ENCODE results near the gene ALK. TPM values are rescaled to one million over a fixed set of nuclear protein-coding genes. Genes with fewer than 3 reads are reported as not detected.

ALK gene
- total and polyA plus RNA-seq, 2 experiments from 2014 or later: 0.35 TPM; not detected in 1

- DNase-seq (ENCODE audit: low spot score) (no peak), ATAC-seq (no peak)
- Mint-ChIP-seq H3K9me3 (no peaks in the 10 kb centered on the region; the same call in 2 of the 3 replicates), H3K4me3 (no peak overlapping the region), H3K27ac (no peak overlapping the region), H3K4me1 (no peaks in the 10 kb centered on the region), H3K36me3 (ENCODE audit: low read depth) (no peaks in the 10 kb centered on the region), H3K27me3 (ENCODE audit: insufficient read depth, low read depth, poor library complexity) (no peaks in the 10 kb centered on the region)
- H3K79me2 ChIP-seq (replicated peaks; ENCODE audit: insufficient read depth): no peaks in the 10 kb centered on the region
- no peaks in the 10 kb centered on the region for H3K36me3 ChIP-seq (ENCODE audit: insufficient read depth)
- H4K20me1 ChIP-seq (replicated peaks; ENCODE audit: insufficient read depth): no peaks in the 10 kb centered on the region
- no peak overlapping the region for H2AFZ ChIP-seq
- no peaks in the 10 kb centered on the region for H3K4me1 ChIP-seq (ENCODE audit: insufficient read depth)
- no peaks in the 10 kb centered on the region for H3K27me3 ChIP-seq (ENCODE audit: insufficient read depth)
- H3K9me2 ChIP-seq (ENCODE audit: insufficient read depth): no peaks in the 10 kb centered on the region
- H3K4me3 ChIP-seq: no peak overlapping the region
- H3F3A ChIP-seq (replicated peaks; ENCODE audit: low read depth): no peaks in the 10 kb centered on the region
- H3K27ac ChIP-seq (ENCODE audit: low read depth): no peak overlapping the region
- no peak for TF ChIP-seq POLR2AphosphoS5 (IDR thresholded peaks at IDR 0.05; ENCODE audit: low read depth)
- no peak for TF ChIP-seq STAT1 (IDR thresholded peaks at IDR 0.05; ENCODE audit: unreplicated experiment)
- no peak for TF ChIP-seq ETS1 (IDR thresholded peaks at IDR 0.05)
- TF ChIP-seq REST (IDR thresholded peaks at IDR 0.05; ENCODE audit: unreplicated experiment): no peak
- TF ChIP-seq CREB1 (CRISPR knock-in tag; IDR thresholded peaks at IDR 0.05; ENCODE audit: low read depth): no peak
- no peak for TF ChIP-seq ZNF114 (CRISPR knock-in tag; IDR thresholded peaks at IDR 0.05)
- no peak for TF ChIP-seq JUNB (IDR thresholded peaks at IDR 0.05; ENCODE audit: unreplicated experiment)
- no peak overlapping the region for H3K4me2 ChIP-seq
These were observed 146.8 kb downstream of the ALK start for GRCh38 chr2:29774624-29775023.

GRCh38 chr2:29770846-29771245 lies 150.5 kb downstream of the ALK start:
- no peaks in the 10 kb centered on the region for H3K27me3 ChIP-seq (ENCODE audit: insufficient read depth)
- no peaks in the 10 kb centered on the region for H3K27me3 Mint-ChIP-seq (ENCODE audit: insufficient read depth, low read depth, poor library complexity)
- no peaks in the 10 kb centered on the region for H3K36me3 ChIP-seq (ENCODE audit: insufficient read depth)
- no peak overlapping the region for H3K27ac ChIP-seq (ENCODE audit: low read depth)
- H3K4me2 ChIP-seq: no peak overlapping the region
- H3K4me3 ChIP-seq: no peak overlapping the region
- no peaks in the 10 kb centered on the region for H3K9me2 ChIP-seq (ENCODE audit: insufficient read depth)
- no peaks in the 10 kb centered on the region for H3K4me1 ChIP-seq (ENCODE audit: insufficient read depth)
- H3K4me3 Mint-ChIP-seq: no peak overlapping the region
- no peaks in the 10 kb centered on the region for H3K79me2 ChIP-seq (replicated peaks; ENCODE audit: insufficient read depth)
- DNase-seq (ENCODE audit: low spot score) (no peak), ATAC-seq (no peak)
- no peaks in the 10 kb centered on the region for H4K20me1 ChIP-seq (replicated peaks; ENCODE audit: insufficient read depth)
- H3F3A ChIP-seq (replicated peaks; ENCODE audit: low read depth): no peaks in the 10 kb centered on the region
- no peaks in the 10 kb centered on the region for H3K4me1 Mint-ChIP-seq
- no peaks in the 10 kb centered on the region for H3K36me3 Mint-ChIP-seq (ENCODE audit: low read depth)
- no peak overlapping the region for H2AFZ ChIP-seq
- TF ChIP-seq REST (IDR thresholded peaks at IDR 0.05; ENCODE audit: unreplicated experiment) (no peak), CREB1 (CRISPR knock-in tag; IDR thresholded peaks at IDR 0.05; ENCODE audit: low read depth) (no peak)
- H3K9me3 Mint-ChIP-seq: no peaks in the 10 kb centered on the region; the same call in 2 of the 3 replicates
- H3K27ac Mint-ChIP-seq: no peak overlapping the region
